ENCODE data around the gene PTK7.

The PTK7 gene

DNA sequence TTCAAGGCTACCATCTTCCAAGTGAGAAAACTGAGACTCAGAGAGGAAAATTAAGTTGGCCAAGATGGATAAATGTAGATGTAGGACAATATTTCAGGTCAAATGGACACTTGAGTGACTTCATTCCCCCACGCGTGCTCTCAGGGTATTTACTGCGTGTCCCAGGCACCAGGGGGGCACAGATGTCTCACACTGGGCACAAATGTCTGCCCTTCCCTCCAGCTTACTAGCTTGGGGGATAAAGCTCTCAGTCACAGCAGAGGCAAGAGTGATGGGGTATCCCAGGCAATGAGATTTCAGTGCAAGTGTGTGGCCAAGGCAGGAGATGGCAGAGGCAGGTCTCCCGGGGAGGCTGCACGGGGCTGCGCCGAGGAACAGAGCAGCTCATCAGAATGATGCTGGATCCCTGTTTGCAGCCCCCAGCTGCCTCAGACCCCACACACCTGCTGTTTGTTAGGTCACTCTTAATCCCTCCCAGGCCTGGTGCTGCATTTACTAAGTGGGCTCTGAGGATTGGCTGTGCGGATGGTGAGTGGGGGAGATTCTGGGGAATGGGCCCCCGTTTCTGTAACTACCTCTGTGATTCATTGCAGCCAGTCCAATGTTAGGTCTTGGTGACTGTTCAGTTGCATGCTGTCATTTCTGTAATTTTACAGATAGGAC lies 44.1 kb downstream of the PTK7 start:
- Mint-ChIP-seq H3K4me3 (peak overlapping the region in 1 of 3 experiments; percentile 18), H3K36me3 (ENCODE audit: low read depth) (no peaks in the 10 kb centered on the region), H3K27ac (peak overlapping the region; percentile 38 to 94 (median 85)), H3K27me3 (ENCODE audit: low read depth) (no peaks in the 10 kb centered on the region), H3K9me3 (no peaks in the 10 kb centered on the region), H3K4me1 (peaks cover 79% of the 10 kb centered on the region)
- TF ChIP-seq, protein P1, sequence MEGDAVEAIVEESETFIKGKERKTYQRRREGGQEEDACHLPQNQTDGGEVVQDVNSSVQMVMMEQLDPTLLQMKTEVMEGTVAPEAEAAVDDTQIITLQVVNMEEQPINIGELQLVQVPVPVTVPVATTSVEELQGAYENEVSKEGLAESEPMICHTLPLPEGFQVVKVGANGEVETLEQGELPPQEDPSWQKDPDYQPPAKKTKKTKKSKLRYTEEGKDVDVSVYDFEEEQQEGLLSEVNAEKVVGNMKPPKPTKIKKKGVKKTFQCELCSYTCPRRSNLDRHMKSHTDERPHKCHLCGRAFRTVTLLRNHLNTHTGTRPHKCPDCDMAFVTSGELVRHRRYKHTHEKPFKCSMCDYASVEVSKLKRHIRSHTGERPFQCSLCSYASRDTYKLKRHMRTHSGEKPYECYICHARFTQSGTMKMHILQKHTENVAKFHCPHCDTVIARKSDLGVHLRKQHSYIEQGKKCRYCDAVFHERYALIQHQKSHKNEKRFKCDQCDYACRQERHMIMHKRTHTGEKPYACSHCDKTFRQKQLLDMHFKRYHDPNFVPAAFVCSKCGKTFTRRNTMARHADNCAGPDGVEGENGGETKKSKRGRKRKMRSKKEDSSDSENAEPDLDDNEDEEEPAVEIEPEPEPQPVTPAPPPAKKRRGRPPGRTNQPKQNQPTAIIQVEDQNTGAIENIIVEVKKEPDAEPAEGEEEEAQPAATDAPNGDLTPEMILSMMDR (IDR thresholded peaks at IDR 0.05; ENCODE audit: unreplicated experiment in 3 of 3), result no peak

DNA sequence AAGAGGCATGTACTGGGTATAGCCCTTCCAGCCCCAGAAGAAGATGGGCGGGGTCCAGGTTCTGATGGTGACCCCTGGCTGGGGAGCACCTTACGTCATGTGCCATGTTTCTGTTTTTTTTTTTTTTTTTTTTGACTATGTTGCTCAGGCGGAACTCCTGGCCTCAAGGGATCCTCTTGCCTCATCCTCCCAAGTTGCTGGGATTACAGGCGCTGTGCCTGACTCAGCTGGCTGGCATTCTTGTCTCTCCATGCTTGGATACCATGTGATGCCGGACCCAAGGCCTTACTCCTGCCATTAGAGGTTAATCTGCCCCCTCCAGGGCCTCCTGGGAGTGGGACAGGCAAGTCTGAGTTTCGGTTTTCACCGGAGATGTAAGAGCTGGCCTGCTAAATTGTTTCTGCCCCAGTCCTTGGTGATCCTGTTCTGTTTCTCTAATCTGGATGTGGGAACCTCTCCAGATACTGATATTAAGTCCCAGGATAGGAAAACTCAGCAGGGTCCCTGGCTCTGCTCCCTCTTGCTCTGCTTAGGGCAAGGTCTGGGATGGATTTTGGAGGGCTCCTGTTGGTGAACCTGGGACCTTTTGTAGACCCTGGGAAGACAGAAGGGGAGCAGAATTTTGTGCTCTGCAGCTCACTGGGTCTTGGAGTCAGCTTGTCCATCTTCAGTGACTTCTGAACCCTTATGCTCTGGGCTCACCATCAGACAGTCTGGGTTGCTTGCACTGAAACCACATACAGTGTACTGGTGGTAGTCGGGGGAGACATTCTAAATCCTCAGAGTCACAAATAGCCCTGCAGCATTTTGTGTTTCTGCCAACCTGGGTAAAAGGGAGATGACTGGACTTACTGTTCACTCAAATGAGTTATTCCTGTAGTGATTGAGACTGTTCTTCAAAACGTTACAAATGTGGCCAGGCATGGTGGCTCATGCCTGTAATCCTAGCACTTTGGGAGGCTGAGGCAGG lies 45.1 kb downstream of the PTK7 start:
- Mint-ChIP-seq H3K4me3 (peak overlapping the region in 1 of 3 experiments; percentile 52), H3K4me1 (peaks cover 84% of the 10 kb centered on the region), H3K27me3 (ENCODE audit: low read depth) (no peaks in the 10 kb centered on the region), H3K27ac (peak overlapping the region; percentile 50 to 94 (median 85)), H3K36me3 (ENCODE audit: low read depth) (no peaks in the 10 kb centered on the region), H3K9me3 (no peaks in the 10 kb centered on the region)
- TF ChIP-seq, protein P1 (IDR thresholded peaks at IDR 0.05; ENCODE audit: unreplicated experiment in 3 of 3), result no peak

DNA sequence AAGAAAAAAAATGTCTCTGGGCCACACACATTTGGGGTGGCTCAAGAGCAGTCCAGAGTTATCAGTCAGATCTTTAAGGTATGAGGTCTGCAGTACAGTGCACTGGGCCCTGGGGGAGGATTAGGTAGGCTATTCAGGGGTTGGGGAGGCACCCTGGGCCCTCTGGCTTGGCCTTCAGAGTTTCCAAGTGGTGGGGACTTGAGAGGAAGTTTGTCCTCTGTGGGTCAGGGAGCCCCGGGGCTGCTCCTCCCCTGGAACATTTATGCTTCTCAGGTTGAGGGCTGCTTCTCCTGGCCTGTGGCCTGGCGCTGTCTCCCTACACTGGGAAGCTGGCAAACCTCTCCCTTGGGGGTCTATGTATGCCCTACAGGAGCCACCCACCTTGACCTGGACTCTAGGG lies 46.0 kb downstream of the PTK7 start:
- TF ChIP-seq, protein P1 (IDR thresholded peaks at IDR 0.05; ENCODE audit: unreplicated experiment in 3 of 3), result no peak
- Mint-ChIP-seq H3K4me3 (no peak overlapping the region), H3K36me3 (ENCODE audit: low read depth) (no peaks in the 10 kb centered on the region), H3K27ac (peak overlapping the region in 2 of 3 experiments; percentile 85 to 94), H3K27me3 (ENCODE audit: low read depth) (no peaks in the 10 kb centered on the region), H3K4me1 (peaks cover 86% of the 10 kb centered on the region), H3K9me3 (no peaks in the 10 kb centered on the region)

DNA sequence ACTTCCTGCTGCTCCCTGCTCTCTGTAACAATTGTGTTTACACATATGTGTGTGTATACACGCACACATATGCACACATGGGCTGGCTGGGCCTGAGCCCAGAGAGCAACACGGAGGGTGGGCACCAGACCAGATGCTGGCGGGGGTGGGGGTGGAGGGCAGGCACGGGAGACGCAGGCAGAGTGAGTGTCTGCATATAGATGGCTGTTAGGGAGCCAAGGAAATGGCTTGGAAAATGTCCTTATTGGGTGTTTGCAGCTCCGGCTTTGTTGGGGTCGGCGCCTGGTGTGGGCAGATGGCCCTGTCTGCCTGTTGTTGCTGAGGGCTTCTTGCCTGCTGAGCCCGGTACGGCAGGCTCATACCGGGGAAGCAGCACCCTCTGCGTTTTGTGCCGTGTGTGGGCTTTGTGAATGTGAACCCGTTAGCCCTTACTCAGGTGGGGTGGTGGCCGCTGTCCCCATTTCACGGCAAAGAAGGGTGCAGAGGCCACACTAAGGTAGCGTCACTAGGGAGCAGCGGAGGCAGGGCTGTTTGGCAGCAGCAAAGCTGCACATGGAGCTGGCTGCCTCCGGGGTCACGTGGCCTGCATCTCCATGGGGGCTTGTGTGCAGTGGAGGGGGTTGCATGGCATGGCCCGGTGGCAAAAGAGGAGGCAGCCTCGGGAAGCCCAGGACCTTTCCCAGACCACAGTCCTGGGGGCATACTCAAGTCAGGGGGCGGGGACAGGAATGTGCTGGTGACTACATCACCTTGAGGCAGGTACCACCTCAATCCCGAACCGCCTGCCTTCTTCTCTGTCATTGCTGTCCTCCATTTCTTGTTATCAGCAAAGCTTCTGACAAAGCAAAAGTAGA lies 47.6 kb downstream of the PTK7 start:
- no peaks in the 10 kb centered on the region for H3K36me3 Mint-ChIP-seq (ENCODE audit: low read depth)
- H3K9me3 Mint-ChIP-seq, result no peaks in the 10 kb centered on the region
- peaks cover 90% of the 10 kb centered on the region for H3K4me1 Mint-ChIP-seq
- TF ChIP-seq, protein P1 (IDR thresholded peaks at IDR 0.05; ENCODE audit: unreplicated experiment in 3 of 3), result no peak
- peak overlapping the region; percentile 73 to 94 (median 94) for H3K27ac Mint-ChIP-seq
- peak overlapping the region in 2 of 3 experiments; percentile 19 to 35 for H3K4me3 Mint-ChIP-seq
- H3K27me3 Mint-ChIP-seq (ENCODE audit: low read depth), result no peaks in the 10 kb centered on the region

DNA sequence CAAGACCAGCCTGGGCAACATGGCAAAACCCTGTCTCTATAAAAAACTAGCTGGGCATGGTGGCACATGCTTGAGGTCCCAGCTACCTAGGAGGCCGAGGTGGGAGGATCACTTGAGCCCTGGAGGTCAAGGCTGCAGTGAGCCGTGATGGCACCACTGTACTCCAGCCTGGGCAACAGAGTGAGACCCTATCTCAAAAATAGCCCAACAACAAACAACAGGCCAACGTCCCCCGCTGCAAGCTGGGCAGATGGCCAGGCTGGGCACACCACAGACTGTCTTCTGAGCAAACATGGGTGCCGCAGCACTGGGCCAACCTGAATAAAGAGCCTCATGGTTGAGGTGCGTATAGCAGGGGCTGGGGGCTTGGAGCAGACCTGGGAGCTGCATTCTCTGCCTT lies 48.4 kb downstream of the PTK7 start:
- Mint-ChIP-seq H3K4me3 (no peak overlapping the region), H3K9me3 (no peaks in the 10 kb centered on the region), H3K27me3 (ENCODE audit: low read depth) (no peaks in the 10 kb centered on the region), H3K4me1 (peaks cover 84% of the 10 kb centered on the region), H3K36me3 (ENCODE audit: low read depth) (peaks cover under 1% of the 10 kb centered on the region), H3K27ac (peak overlapping the region in 1 of 3 experiments; percentile 94)
- TF ChIP-seq, protein P1 (IDR thresholded peaks at IDR 0.05; ENCODE audit: unreplicated experiment in 3 of 3), result no peak
